Pons (tissue), 1 donor: ENCODE data around the gene CALY.

Experiments
- DNase-seq: peaks from one replicate; pipeline ENCODE4 v3.0.0-alpha.2; 2016; ENCODE audit warnings: low spot score

Gene CALY

GRCh38 chr10:133311570-133311969 is 25.1 kb downstream of the CALY start:
- no peak for DNase-seq

- no peak for DNase-seq
Measured at GRCh38 chr10:133310789-133311188, 25.9 kb downstream of the CALY start.

GRCh38 chr10:133310399-133310755 is 26.3 kb downstream of the CALY start:
- DNase-seq: no peak

GRCh38 chr10:133309720-133310398 is 26.8 kb downstream of the CALY start:
- no peak for DNase-seq

- DNase-seq: peak; percentile 84
Measured at GRCh38 chr10:133309100-133309719, 27.5 kb downstream of the CALY start.

DNA sequence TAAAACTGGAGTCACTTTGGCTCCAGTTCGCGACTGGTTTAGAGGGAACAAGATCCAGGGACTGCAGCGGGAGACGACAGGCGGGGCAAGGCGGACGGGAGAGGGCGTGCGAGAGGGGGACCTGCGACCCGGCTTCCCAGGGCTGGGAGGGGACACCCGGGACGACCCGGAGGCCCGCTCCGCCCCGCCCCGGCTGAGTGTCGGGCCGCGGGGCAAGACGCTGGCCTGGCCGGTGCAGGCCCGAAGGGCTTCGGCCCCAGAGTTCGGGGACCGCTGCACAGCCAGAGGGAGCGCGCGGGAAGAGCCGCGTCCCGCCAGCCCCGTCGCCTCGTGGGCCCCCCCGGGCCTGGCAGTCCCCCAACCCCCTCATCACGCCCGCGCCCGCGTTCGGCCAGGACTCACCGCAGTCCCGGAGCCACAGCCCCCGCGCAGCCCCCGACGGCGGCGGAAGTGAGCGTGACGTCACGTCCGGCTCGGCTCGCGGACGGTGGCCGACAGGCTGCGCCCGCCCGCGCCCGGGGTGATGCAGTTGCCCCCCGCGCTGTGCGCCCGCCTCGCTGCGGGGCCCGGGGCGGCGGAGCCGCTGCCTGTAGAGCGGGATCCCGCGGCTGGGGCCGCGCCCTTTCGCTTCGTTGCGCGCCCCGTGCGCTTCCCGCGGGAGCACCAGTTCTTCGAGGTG is 28.1 kb downstream of the CALY start, which contains the start of the genes TUBGCP2 and ZNF511:
TUBGCP2 (minus strand) TSS at position 452 of the 679 bp plus-strand sequence. CDS start 5,931 bp downstream, outside the sequence.
ZNF511 (plus strand) TSS at position 494 of the 679 bp plus-strand sequence; CDS start at position 524, 30 bp downstream.
- DNase-seq: no peak

GRCh38 chr10:133307776-133308420 is 28.8 kb downstream of the CALY start:
- no peak for DNase-seq

- no peak for DNase-seq
Measured at GRCh38 chr10:133306941-133307379, 29.7 kb downstream of the CALY start.

- DNase-seq: no peak
Measured at GRCh38 chr10:133306097-133306476, 30.6 kb downstream of the CALY start.

- no peak for DNase-seq
Measured at GRCh38 chr10:133303206-133303605, 33.5 kb downstream of the CALY start.

- no peak for DNase-seq
Measured at GRCh38 chr10:133302230-133302629, 34.5 kb downstream of the CALY start.

DNA sequence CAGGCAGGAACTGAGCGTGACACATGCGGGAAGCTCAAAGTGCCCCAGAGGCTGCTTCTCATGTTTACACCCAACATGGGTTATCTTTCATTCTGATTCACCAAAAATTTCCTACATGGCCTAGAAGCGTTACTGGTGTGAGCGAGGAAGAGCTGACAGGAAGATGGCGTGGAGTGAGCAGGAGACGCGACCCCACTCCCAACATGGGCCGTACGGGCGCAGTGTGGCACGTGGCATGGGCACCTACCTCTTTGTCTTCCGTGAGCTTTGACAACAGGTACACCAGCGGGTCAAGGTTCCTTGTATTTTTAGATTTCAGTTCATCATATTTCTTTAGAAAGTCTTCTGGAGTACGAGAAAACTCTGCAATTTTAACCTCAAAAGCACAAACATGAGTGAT is 37.0 kb downstream of the CALY start:
- no peak for DNase-seq

GRCh38 chr10:133299224-133299623 is 37.5 kb downstream of the CALY start:
- no peak for DNase-seq

DNA sequence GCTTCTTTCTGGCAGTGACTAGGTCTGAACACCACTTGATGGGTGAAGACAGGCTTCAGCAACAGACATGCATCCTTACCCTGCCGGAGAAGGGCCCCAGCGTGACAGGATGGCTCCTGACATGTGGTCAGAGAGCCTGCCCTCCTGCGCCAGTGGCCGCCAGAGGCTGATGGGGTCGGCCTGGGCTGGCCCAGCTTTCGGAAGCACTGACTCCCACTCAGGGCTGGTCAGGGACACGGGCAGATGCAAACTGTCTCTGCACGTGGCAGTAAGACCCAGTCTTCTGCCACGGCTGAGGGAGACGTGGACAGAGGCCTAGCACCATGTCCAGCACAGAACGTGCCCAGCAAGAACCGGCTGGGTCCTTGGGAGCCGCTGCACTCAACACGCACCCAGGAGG is 38.2 kb downstream of the CALY start:
- DNase-seq: no peak

- no peak for DNase-seq
Measured at GRCh38 chr10:133297504-133297903, 39.2 kb downstream of the CALY start.

- no peak for DNase-seq
Measured at GRCh38 chr10:133295426-133296320, 41.0 kb downstream of the CALY start.

GRCh38 chr10:133294189-133294588 is 42.5 kb downstream of the CALY start:
- peak; percentile 49 for DNase-seq

DNA sequence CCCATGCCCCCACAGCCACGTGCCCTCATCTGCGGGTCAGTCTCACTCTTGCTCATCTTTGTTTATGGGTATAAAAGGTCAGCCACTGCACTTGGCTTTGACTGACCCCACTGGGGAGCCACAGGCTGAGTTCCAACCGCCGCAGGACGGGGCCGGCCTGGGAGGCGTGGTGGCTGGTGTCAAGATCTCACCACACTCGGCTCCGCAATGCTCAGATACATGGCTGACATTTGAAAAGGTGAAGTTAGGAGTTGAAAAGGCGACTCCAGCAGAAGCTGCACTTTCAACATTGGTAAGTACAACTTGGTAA is 42.9 kb downstream of the CALY start:
- DNase-seq: no peak

GRCh38 chr10:133292919-133293809 is 43.5 kb downstream of the CALY start:
- no peak for DNase-seq

GRCh38 chr10:133289761-133290160 is 46.9 kb downstream of the CALY start:
- DNase-seq: no peak
